H1 (cell line): ENCODE measurements around the gene THOC7. TPM values are rescaled to one million over a fixed set of nuclear protein-coding genes. Genes with fewer than 3 reads are reported as not detected.

Experiments used
- ATF2 ChIP-seq: IDR thresholded peaks from 2 replicates; pipeline ENCODE4 v1.6.1; 2012; ENCODE audit warnings: low read length, inconsistent platforms
- CREB1 ChIP-seq: IDR thresholded peaks from 2 replicates; pipeline ENCODE4 v1.6.1; 2012; ENCODE audit warnings: inconsistent platforms
- FOSL1 ChIP-seq: IDR thresholded peaks from 2 replicates; pipeline ENCODE4 v1.6.1; 2011; ENCODE audit warnings: mild to moderate bottlenecking, low read depth, low read length, moderate library complexity; ENCODE audit not compliant: insufficient read depth
- JUN ChIP-seq: IDR thresholded peaks from 2 replicates; pipeline ENCODE4 v1.6.1; 2011; ENCODE audit warnings: low read depth, mild to moderate bottlenecking, improper control_type of control experiment, low read length
- KDM5A ChIP-seq: fragments of 200-600 bp; IDR thresholded peaks from 2 replicates; pipeline ENCODE4 v1.7.1; 2012; ENCODE audit warnings: mild to moderate bottlenecking, low read length, inconsistent platforms, mixed read lengths
- MAX ChIP-seq: IDR thresholded peaks from 2 replicates; pipeline ENCODE4 v1.6.1; 2012; ENCODE audit warnings: inconsistent platforms
- NRF1 ChIP-seq: IDR thresholded peaks from 2 replicates; pipeline ENCODE4 v1.6.1; 2011; ENCODE audit warnings: mild to moderate bottlenecking, low read depth, low read length, improper control_type of control experiment
- PHF8 ChIP-seq: fragments of 200-600 bp; sonication (generic); conservative IDR thresholded peaks from 2 replicates; pipeline ENCODE4 v1.7.1; 2012; ENCODE audit warnings: low read depth, mild to moderate bottlenecking, inconsistent platforms, low read length, moderate library complexity
- polyA plus RNA-seq, 7 experiments: library from polyadenylated mRNA; depleted of rRNA in 3 of 7; stranded (reverse) in 5 of 7; unstranded in 2 of 7; fragments of >200 nt in 5 of 7; fragments of 200-250 nt in 2 of 7; gene quantifications; 1 replicate in 5 of 7; 2 replicates in 1 of 7; 4 replicates in 1 of 7; pipeline versions ENCODE4 v1.2.1 to v1.2.3, GENCODE V29; 2011 to 2013; ENCODE audit warnings: missing spikeins in 2 of 7, mixed read lengths in 2 of 7
- total RNA-seq: library from RNA; stranded (reverse); fragmentation: NEBNext Ultra II Directional; extraction: Animal tissue kit (Norgen Biotek cat#: 25700); gene quantifications from 2 replicates; pipeline ENCODE4 v1.2.1, GENCODE V29; 2021

Gene THOC7
- total and polyA plus RNA-seq, 2 of the 8 experiments (the other 6 are each of a cell fraction or from before 2014, with no cell fraction given) = 18.7 to 74.0 TPM

DNA sequence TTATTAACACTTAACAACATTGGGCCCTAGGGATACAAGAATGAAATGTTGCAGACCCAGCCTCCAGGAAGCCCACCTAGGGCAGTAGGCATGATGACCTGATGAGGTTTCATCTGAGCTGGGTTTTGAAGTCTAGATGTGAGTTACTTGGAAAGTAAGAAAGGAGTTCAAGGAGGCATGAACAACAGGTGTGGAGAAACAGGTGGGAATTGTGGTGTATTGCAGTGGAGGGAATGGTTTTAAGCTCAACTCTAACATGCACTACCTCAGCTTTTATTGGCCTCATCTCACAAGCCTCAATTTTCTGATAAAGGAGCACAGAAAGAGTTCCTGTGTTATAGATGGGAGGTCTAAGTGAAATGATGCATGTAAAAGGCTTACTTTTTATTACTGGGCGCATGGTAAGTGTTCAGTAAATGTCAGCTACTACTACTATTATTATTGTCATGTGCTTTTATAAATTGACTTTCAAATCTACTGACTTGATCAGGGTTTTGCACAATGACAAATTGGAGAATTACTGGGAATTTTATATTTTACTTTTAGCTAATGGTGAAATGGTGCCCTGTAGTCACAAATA lies 29.3 kb upstream of the THOC7 start (continued):
- TF ChIP-seq MAX (no peak), NRF1 (no peak), KDM5A (no peak), FOSL1 (no peak), ATF2 (no peak), PHF8 (no peak), JUN (no peak), CREB1 (no peak)
